Neural cell (in vitro differentiated cells): Measurements from ENCODE around the gene TNFAIP3. TPM values are rescaled to one million over a fixed set of nuclear protein-coding genes. Genes with fewer than 3 reads are reported as not detected.

Experiments used
- H2AFZ ChIP-seq: fragments of 200-600, 300-800 bp; sonication (generic), shearing (Covaris generic); 2 replicates; pipeline ENCODE4 v1.6.0; 2014; ENCODE audit warnings: low read depth, mild to moderate bottlenecking, antibody characterized with exemption, low read length, moderate library complexity
- H3F3A ChIP-seq: fragments of 200-600 bp; shearing (Covaris generic); 2 replicates; pipeline ENCODE4 v1.6.1; 2016; ENCODE audit warnings: mild to moderate bottlenecking, moderate library complexity, mixed read lengths, antibody characterized with exemption, low read length; ENCODE audit not compliant: insufficient read depth, poor library complexity, severe bottlenecking
- H3K27ac ChIP-seq: fragments of 200-600, 300-800 bp; sonication (generic), shearing (Covaris generic); 2 replicates; pipeline ENCODE4 v1.5.1; 2014; ENCODE audit warnings: mild to moderate bottlenecking, low read length, moderate library complexity
- H3K27me3 ChIP-seq: fragments of 300-800, 200-600 bp; sonication (generic), shearing (Covaris generic); 2 replicates; pipeline ENCODE4 v1.6.0; 2014; ENCODE audit warnings: mild to moderate bottlenecking, low read depth, low read length, moderate library complexity; ENCODE audit not compliant: insufficient read depth
- H3K36me3 ChIP-seq: fragments of 300-800, 200-600 bp; sonication (generic), shearing (Covaris generic); 2 replicates; pipeline ENCODE4 v1.5.1; 2014; ENCODE audit warnings: mild to moderate bottlenecking, antibody characterized with exemption, low read length, moderate library complexity; ENCODE audit not compliant: insufficient read depth
- H3K4me2 ChIP-seq: fragments of 300-800, 200-600 bp; sonication (generic), shearing (Covaris generic); 2 replicates; pipeline ENCODE4 v1.6.0; 2014; ENCODE audit warnings: mild to moderate bottlenecking, low read length
- H3K4me3 ChIP-seq: fragments of 300-800, 200-600 bp; sonication (generic), shearing (Covaris generic); 2 replicates; pipeline ENCODE4 v1.5.1; 2014; ENCODE audit warnings: mild to moderate bottlenecking, low read length, moderate library complexity
- H3K79me2 ChIP-seq: fragments of 200-600 bp; shearing (Covaris generic); replicated peaks from 2 replicates; pipeline ENCODE4 v1.6.0; 2014; ENCODE audit warnings: mild to moderate bottlenecking, low read length, moderate library complexity; ENCODE audit not compliant: insufficient read depth
- H3K9ac ChIP-seq: fragments of 300-800, 200-600 bp; sonication (generic), shearing (Covaris generic); 2 replicates; pipeline ENCODE4 v1.6.1; 2016; ENCODE audit warnings: mild to moderate bottlenecking, low read length, mixed read lengths
- H3K9me2 ChIP-seq: fragments of 200-600 bp; shearing (Covaris generic); 2 replicates; pipeline ENCODE4 v1.6.1; 2016; ENCODE audit warnings: mild to moderate bottlenecking, low read length, mixed read lengths; ENCODE audit not compliant: insufficient read depth
- H3K9me3 ChIP-seq: fragments of 200-600, 300-800 bp; sonication (generic), shearing (Covaris generic); 2 replicates; pipeline ENCODE4 v1.6.1; 2016; ENCODE audit warnings: mild to moderate bottlenecking, mixed run types, low read length, moderate library complexity, mixed read lengths
- H4K20me1 ChIP-seq: fragments of 200-600 bp; shearing (Covaris generic); 2 replicates; pipeline ENCODE4 v1.6.1; 2016; ENCODE audit warnings: mild to moderate bottlenecking, mixed run types; ENCODE audit not compliant: insufficient read depth
- EP300 ChIP-seq: fragments of 450-650 bp; conservative IDR thresholded peaks from 2 replicates; pipeline ENCODE4 v1.6.1; 2014; ENCODE audit warnings: antibody characterized with exemption, mild to moderate bottlenecking, moderate library complexity; ENCODE audit not compliant: poor library complexity, severe bottlenecking
- EZH2 ChIP-seq: fragments of 200-600, 300-800 bp; shearing (Covaris generic), sonication (generic); IDR thresholded peaks from 2 replicates; pipeline ENCODE4 v1.6.1; 2014; ENCODE audit warnings: antibody characterized with exemption, low read length, borderline replicate concordance, mild to moderate bottlenecking; ENCODE audit not compliant: insufficient read depth, poor library complexity, severe bottlenecking
- MXI1 ChIP-seq: fragments of 450-650 bp; conservative IDR thresholded peaks from 2 replicates; pipeline ENCODE4 v1.6.1; 2014; ENCODE audit warnings: antibody characterized with exemption, mild to moderate bottlenecking; ENCODE audit not compliant: poor library complexity, severe bottlenecking
- POLR2AphosphoS5 ChIP-seq: IDR thresholded peaks from 2 replicates; pipeline ENCODE4 v1.6.1; 2012
- RAD21 ChIP-seq: fragments of 450-650 bp; conservative IDR thresholded peaks from 2 replicates; pipeline ENCODE4 v1.6.1; 2014; ENCODE audit warnings: antibody characterized with exemption, mild to moderate bottlenecking, moderate library complexity
- REST ChIP-seq: IDR thresholded peaks from 2 replicates; pipeline ENCODE4 v1.6.1; 2012; ENCODE audit warnings: borderline replicate concordance
- SMC3 ChIP-seq: fragments of 450-650 bp; conservative IDR thresholded peaks from 2 replicates; pipeline ENCODE4 v1.6.1; 2014; ENCODE audit warnings: antibody characterized with exemption, mild to moderate bottlenecking, moderate library complexity; ENCODE audit not compliant: poor library complexity
- TAF1 ChIP-seq: IDR thresholded peaks from 2 replicates; pipeline ENCODE4 v1.6.1; 2012; ENCODE audit warnings: low read depth
- polyA plus RNA-seq: library from polyadenylated mRNA; depleted of rRNA; stranded (reverse); fragments of >200 nt; gene quantifications from 2 replicates; pipeline ENCODE4 v1.2.3, GENCODE V29; 2014
- TF ChIP-seq, protein P1 (sequence below): fragments of 450-650 bp; IDR thresholded peaks from 2 replicates; pipeline ENCODE4 v1.5.1; 2014; ENCODE audit warnings: antibody characterized with exemption, mild to moderate bottlenecking, moderate library complexity; ENCODE audit not compliant: poor library complexity, severe bottlenecking

TNFAIP3 gene
- polyA plus RNA-seq, 1 donor from 2014 or later, result 0.20 TPM

DNA sequence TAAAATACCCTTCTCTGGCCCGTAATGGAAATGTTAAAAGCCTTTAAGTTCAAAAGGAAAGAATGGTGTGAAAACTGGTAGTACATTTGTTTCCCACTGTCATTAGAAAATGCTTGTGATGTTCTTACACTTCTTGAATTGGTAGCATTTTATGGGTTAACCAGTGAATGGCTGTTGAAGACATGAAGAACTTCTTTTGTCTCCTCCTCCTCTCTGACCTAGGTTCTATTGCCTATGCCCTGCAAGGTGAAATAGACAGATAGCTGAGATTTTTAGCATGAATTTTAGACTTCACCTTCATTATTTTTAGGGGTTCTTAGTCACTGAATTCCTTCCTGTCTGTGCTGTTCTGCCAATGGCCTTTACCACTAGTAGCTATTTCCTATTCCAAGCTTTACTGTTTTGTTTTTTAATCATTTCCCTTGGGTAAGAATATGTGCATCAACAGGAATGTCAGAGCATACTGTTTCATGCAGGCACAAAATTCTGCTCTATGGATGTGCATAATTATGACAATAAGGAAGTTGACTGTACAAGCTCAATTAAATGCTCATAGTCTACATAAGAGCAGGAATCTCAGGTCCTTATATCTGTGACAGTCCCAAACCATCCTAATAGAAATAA is 4.9 kb downstream of the TNFAIP3 start:
- Histone ChIP-seq H2AFZ (no peak overlapping the region), H3K27me3 (peaks cover 18% of the 10 kb centered on the region), H3K27ac (no peak overlapping the region), H3K9me3 (no peaks in the 10 kb centered on the region), H3K9ac (no peak overlapping the region), H3K9me2 (no peaks in the 10 kb centered on the region), H4K20me1 (no peaks in the 10 kb centered on the region), H3F3A (no peaks in the 10 kb centered on the region), H3K79me2 (no peaks in the 10 kb centered on the region), H3K36me3 (no peaks in the 10 kb centered on the region), H3K4me3 (no peak overlapping the region), H3K4me2 (no peak overlapping the region)
- TF ChIP-seq SMC3 (no peak), EZH2 (no peak), POLR2AphosphoS5 (no peak), MXI1 (no peak), TAF1 (no peak), REST (no peak), EP300 (no peak), RAD21 (no peak)
- TF ChIP-seq, protein P1, sequence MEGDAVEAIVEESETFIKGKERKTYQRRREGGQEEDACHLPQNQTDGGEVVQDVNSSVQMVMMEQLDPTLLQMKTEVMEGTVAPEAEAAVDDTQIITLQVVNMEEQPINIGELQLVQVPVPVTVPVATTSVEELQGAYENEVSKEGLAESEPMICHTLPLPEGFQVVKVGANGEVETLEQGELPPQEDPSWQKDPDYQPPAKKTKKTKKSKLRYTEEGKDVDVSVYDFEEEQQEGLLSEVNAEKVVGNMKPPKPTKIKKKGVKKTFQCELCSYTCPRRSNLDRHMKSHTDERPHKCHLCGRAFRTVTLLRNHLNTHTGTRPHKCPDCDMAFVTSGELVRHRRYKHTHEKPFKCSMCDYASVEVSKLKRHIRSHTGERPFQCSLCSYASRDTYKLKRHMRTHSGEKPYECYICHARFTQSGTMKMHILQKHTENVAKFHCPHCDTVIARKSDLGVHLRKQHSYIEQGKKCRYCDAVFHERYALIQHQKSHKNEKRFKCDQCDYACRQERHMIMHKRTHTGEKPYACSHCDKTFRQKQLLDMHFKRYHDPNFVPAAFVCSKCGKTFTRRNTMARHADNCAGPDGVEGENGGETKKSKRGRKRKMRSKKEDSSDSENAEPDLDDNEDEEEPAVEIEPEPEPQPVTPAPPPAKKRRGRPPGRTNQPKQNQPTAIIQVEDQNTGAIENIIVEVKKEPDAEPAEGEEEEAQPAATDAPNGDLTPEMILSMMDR, result no peak

DNA sequence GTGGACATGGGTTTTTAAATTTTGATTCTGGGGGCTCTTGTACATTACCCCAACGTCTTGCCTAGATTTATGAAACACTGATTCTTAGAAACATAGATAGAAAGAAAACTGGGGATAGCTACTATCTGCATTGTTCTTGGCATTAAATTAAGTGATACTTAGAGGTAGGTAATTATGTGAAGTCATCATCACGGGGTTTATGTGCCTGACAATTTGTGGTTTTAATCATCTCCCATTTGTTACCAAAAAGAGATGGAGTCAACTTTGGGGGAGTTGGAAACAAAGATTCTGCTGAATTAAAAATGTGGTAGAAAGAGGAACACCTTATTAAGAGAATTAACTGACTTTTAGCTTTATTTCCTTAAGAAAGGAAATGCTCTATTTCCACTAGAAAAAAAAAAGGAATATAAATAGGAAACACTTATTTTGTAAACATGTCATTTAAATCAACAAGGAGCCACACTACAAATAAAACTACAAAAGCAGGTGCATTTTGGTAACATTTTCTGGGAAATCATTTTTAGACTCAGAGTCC is 5.6 kb downstream of the TNFAIP3 start:
- H4K20me1 ChIP-seq, result no peaks in the 10 kb centered on the region
- TF ChIP-seq RAD21 (no peak), EZH2 (no peak), POLR2AphosphoS5 (no peak), REST (no peak), MXI1 (no peak), TAF1 (no peak), EP300 (no peak), SMC3 (no peak)
- TF ChIP-seq, protein P1, result no peak
- H3K27me3 ChIP-seq, result peaks cover 15% of the 10 kb centered on the region
- H3K36me3 ChIP-seq, result no peaks in the 10 kb centered on the region
- H3K9ac ChIP-seq, result no peak overlapping the region
- H3K9me2 ChIP-seq, result no peaks in the 10 kb centered on the region
- H3K27ac ChIP-seq, result no peak overlapping the region
- no peaks in the 10 kb centered on the region for H3K79me2 ChIP-seq
- no peak overlapping the region for H3K4me3 ChIP-seq
- H3F3A ChIP-seq, result no peaks in the 10 kb centered on the region
- H2AFZ ChIP-seq, result no peak overlapping the region
- H3K9me3 ChIP-seq, result no peaks in the 10 kb centered on the region
- H3K4me2 ChIP-seq, result no peak overlapping the region
